CMK (cell line): ENCODE data around the gene ADCY6.

ENCODE experiments used
- DNase-seq: peaks from one replicate; pipeline ENCODE4 v3.0.0-alpha.2; 2010; ENCODE audit warnings: low read depth

Gene ADCY6

GRCh38 chr12:48788854-48789775 is at the start of gene ADCY6:
Gene ADCY6, minus strand, starts transcription at chr12:48789089. Its CDS starts 5,655 bp downstream, at chr12:48783434.
- no peak for DNase-seq

GRCh38 chr12:48838048-48838447 is 49.2 kb upstream of the ADCY6 start:
- DNase-seq: no peak

- DNase-seq: no peak
Observed at GRCh38 chr12:48832321-48833060, 43.6 kb upstream of the ADCY6 start.

GRCh38 chr12:48831257-48831656 is 42.4 kb upstream of the ADCY6 start:
- no peak for DNase-seq

GRCh38 chr12:48828841-48829575 is 40.1 kb upstream of the ADCY6 start:
- DNase-seq: no peak

GRCh38 chr12:48828293-48828692 is 39.4 kb upstream of the ADCY6 start:
- DNase-seq: no peak

- DNase-seq: no peak
Observed at GRCh38 chr12:48827513-48828096, 38.7 kb upstream of the ADCY6 start.

- no peak for DNase-seq
Observed at GRCh38 chr12:48827026-48827425, 38.1 kb upstream of the ADCY6 start.

GRCh38 chr12:48826209-48826855 is 37.4 kb upstream of the ADCY6 start:
- no peak for DNase-seq

GRCh38 chr12:48824905-48825304 is 36.0 kb upstream of the ADCY6 start:
- no peak for DNase-seq

GRCh38 chr12:48824112-48824511 is 35.2 kb upstream of the ADCY6 start:
- DNase-seq: no peak

GRCh38 chr12:48823281-48823680 is 34.4 kb upstream of the ADCY6 start:
- no peak for DNase-seq

- DNase-seq: no peak
Observed at GRCh38 chr12:48822711-48823110, 33.8 kb upstream of the ADCY6 start.

- no peak for DNase-seq
Observed at GRCh38 chr12:48822139-48822538, 33.2 kb upstream of the ADCY6 start.

GRCh38 chr12:48819986-48820725 is 31.3 kb upstream of the ADCY6 start:
- DNase-seq: no peak

- no peak for DNase-seq
Observed at GRCh38 chr12:48818831-48819590, 30.1 kb upstream of the ADCY6 start.

GRCh38 chr12:48817873-48818830 is 29.3 kb upstream of the ADCY6 start, which contains the start of gene CACNB3:
Gene CACNB3, plus strand, starts transcription at chr12:48818496. Its CDS starts 434 bp downstream, at chr12:48818930.
- peak; percentile 60 for DNase-seq

GRCh38 chr12:48816143-48816854 is 27.4 kb upstream of the ADCY6 start:
- DNase-seq: no peak
